ENCODE results near the gene ZNF296.

ZNF296 gene

GRCh38 chr19:45051929-45052579 is 24.2 kb downstream of the ZNF296 start:
- no peak for DNase-seq

- DNase-seq = no peak
These were observed 26.2 kb downstream of the ZNF296 start for GRCh38 chr19:45050036-45050435.

GRCh38 chr19:45049073-45049736 is 27.1 kb downstream of the ZNF296 start:
- no peak for DNase-seq

- no peak for DNase-seq
These were observed 29.0 kb downstream of the ZNF296 start for GRCh38 chr19:45047188-45047797.

GRCh38 chr19:45046355-45046754 is 29.9 kb downstream of the ZNF296 start:
- DNase-seq = no peak

- DNase-seq = no peak
These were observed 30.5 kb downstream of the ZNF296 start for GRCh38 chr19:45045671-45046353.

- DNase-seq = no peak
These were observed 35.2 kb downstream of the ZNF296 start for GRCh38 chr19:45041125-45041524.

- DNase-seq = no peak
These were observed 36.1 kb downstream of the ZNF296 start for GRCh38 chr19:45040059-45040771.

GRCh38 chr19:45038931-45039893 is 37.1 kb downstream of the ZNF296 start, which contains the start of gene CLASRP:
Gene CLASRP (plus strand): TSS chr19:45039045. CDS start chr19:45040213, 1,168 bp downstream.
- DNase-seq = peak; percentile 86

- DNase-seq = no peak
These were observed 38.7 kb downstream of the ZNF296 start for GRCh38 chr19:45037393-45038169.

- no peak for DNase-seq
These were observed 40.5 kb downstream of the ZNF296 start for GRCh38 chr19:45035755-45036154.

- no peak for DNase-seq
These were observed 43.9 kb downstream of the ZNF296 start for GRCh38 chr19:45032421-45032820.

GRCh38 chr19:45030825-45031224 is 45.5 kb downstream of the ZNF296 start:
- DNase-seq = no peak

GRCh38 chr19:45027371-45027770 is 48.9 kb downstream of the ZNF296 start:
- no peak for DNase-seq

- no peak for DNase-seq
These were observed 51.0 kb downstream of the ZNF296 start for GRCh38 chr19:45025264-45025663.

- DNase-seq = no peak
These were observed 53.2 kb downstream of the ZNF296 start for GRCh38 chr19:45023048-45023447.

- no peak for DNase-seq
These were observed 54.3 kb downstream of the ZNF296 start for GRCh38 chr19:45021971-45022370.
